PFSK-1 (cell line): Measurements from ENCODE around the gene GJD4.

ENCODE experiments used
- FOXP2 ChIP-seq: optimal IDR thresholded peaks from 2 replicates; pipeline ENCODE3; 2011; ENCODE audit warnings: borderline replicate concordance, control low read depth, inconsistent platforms; ENCODE audit not compliant: insufficient read depth; ENCODE audit errors: extremely low read length, extremely low read depth
- POLR2AphosphoS5 ChIP-seq: IDR thresholded peaks from 2 replicates; pipeline ENCODE4 v1.6.1; 2012; ENCODE audit warnings: low read depth, mild to moderate bottlenecking, control low read depth, low read length, moderate library complexity
- REST ChIP-seq, 2 experiments: IDR thresholded peaks; 2 replicates each; pipeline versions ENCODE4 v1.6.1 to v1.8.0; 2011 to 2012; ENCODE audit warnings: low read depth in 2 of 2, low read length in 2 of 2, control low read depth in 1 of 2, inconsistent platforms in 1 of 2, mild to moderate bottlenecking in 1 of 2, moderate library complexity in 1 of 2; ENCODE audit not compliant: insufficient read depth in 1 of 2
- SIN3A ChIP-seq: IDR thresholded peaks from 2 replicates; pipeline ENCODE4 v1.6.1; 2012; ENCODE audit warnings: mild to moderate bottlenecking, low read length, moderate library complexity, borderline replicate concordance; ENCODE audit not compliant: insufficient read depth
- TAF1 ChIP-seq: IDR thresholded peaks from 2 replicates; pipeline ENCODE4 v1.6.1; 2012; ENCODE audit warnings: low read length, control low read depth, borderline replicate concordance; ENCODE audit not compliant: insufficient read depth

GJD4 gene

GRCh38 chr10:35576730-35577129 lies 28.4 kb upstream of the GJD4 start:
- TF ChIP-seq FOXP2 (no peak), POLR2AphosphoS5 (no peak), SIN3A (no peak), TAF1 (no peak), REST (IDR thresholded peaks at IDR 0.05; ENCODE audit: insufficient read depth in 1 of 2, low read depth in 2 of 2, low read length in 2 of 2) (no peak)

- TF ChIP-seq POLR2AphosphoS5 (no peak), REST (IDR thresholded peaks at IDR 0.05; ENCODE audit: insufficient read depth in 1 of 2, low read depth in 2 of 2, low read length in 2 of 2) (no peak), TAF1 (no peak), SIN3A (no peak), FOXP2 (no peak)
Measured at GRCh38 chr10:35577926-35578617, 27.1 kb upstream of the GJD4 start.

- TF ChIP-seq FOXP2 (no peak), REST (IDR thresholded peaks at IDR 0.05; ENCODE audit: insufficient read depth in 1 of 2, low read depth in 2 of 2, low read length in 2 of 2) (no peak), POLR2AphosphoS5 (no peak), TAF1 (no peak), SIN3A (no peak)
Measured at GRCh38 chr10:35578618-35578956, 26.6 kb upstream of the GJD4 start.

- TF ChIP-seq FOXP2: no peak
- TF ChIP-seq TAF1: no peak
- TF ChIP-seq POLR2AphosphoS5: no peak
- TF ChIP-seq REST (IDR thresholded peaks at IDR 0.05; ENCODE audit: insufficient read depth in 1 of 2, low read depth in 2 of 2, low read length in 2 of 2): no peak
- TF ChIP-seq SIN3A: no peak
Measured at GRCh38 chr10:35579116-35579515, 26.0 kb upstream of the GJD4 start.
